GM23248 (cell line): Measurements from ENCODE around the gene STARD8. TPM values are rescaled to one million over a fixed set of nuclear protein-coding genes. Genes with fewer than 3 reads are reported as not detected.
A peak's percentile ranks its signal among the peaks of the same experiment; 100 is the strongest.

Experiments
- DNase-seq: peaks from one replicate; pipeline ENCODE4 v3.0.0-alpha.2; 2015
- H2AFZ ChIP-seq: fragments of 200-600 bp; sonication (generic); 2 replicates; pipeline ENCODE4 v1.6.1; 2016; ENCODE audit warnings: antibody characterized with exemption
- H3F3A ChIP-seq: fragments of 200-600 bp; sonication (generic); 2 replicates; pipeline ENCODE4 v1.6.1; 2016; ENCODE audit warnings: mild to moderate bottlenecking, antibody characterized with exemption, mixed run types; ENCODE audit not compliant: insufficient read depth
- H3K27ac ChIP-seq: fragments of 200-600 bp; sonication (generic); 2 replicates; pipeline ENCODE4 v1.5.1; 2016; ENCODE audit warnings: mild to moderate bottlenecking
- H3K27me3 ChIP-seq: fragments of 200-600 bp; sonication (generic); replicated peaks from 2 replicates; pipeline ENCODE4 v1.6.1; 2016; ENCODE audit warnings: mild to moderate bottlenecking; ENCODE audit not compliant: insufficient read depth
- H3K36me3 ChIP-seq: fragments of 200-600 bp; sonication (generic); 2 replicates; pipeline ENCODE4 v1.6.1; 2016; ENCODE audit warnings: low read depth, mild to moderate bottlenecking
- H3K4me1 ChIP-seq: fragments of 200-600 bp; sonication (generic); 2 replicates; pipeline ENCODE4 v1.6.1; 2016; ENCODE audit warnings: mild to moderate bottlenecking; ENCODE audit not compliant: insufficient read depth
- H3K4me2 ChIP-seq: fragments of 200-600 bp; sonication (generic); one replicate; pipeline ENCODE4 v1.6.1; 2016; ENCODE audit warnings: mild to moderate bottlenecking; ENCODE audit not compliant: unreplicated experiment
- H3K4me3 ChIP-seq: fragments of 200-600 bp; sonication (generic); 2 replicates; pipeline ENCODE4 v1.5.1; 2016; ENCODE audit warnings: mild to moderate bottlenecking
- H3K79me2 ChIP-seq: fragments of 200-600 bp; sonication (generic); 2 replicates; pipeline ENCODE4 v1.6.1; 2016; ENCODE audit warnings: mild to moderate bottlenecking; ENCODE audit not compliant: insufficient read depth
- H3K9ac ChIP-seq: fragments of 200-600 bp; sonication (generic); 2 replicates; pipeline ENCODE4 v1.6.1; 2016; ENCODE audit warnings: mild to moderate bottlenecking
- H3K9me2 ChIP-seq: fragments of 200-600 bp; sonication (generic); 2 replicates; pipeline ENCODE4 v1.6.1; 2016; ENCODE audit warnings: mixed run types, mild to moderate bottlenecking, moderate library complexity; ENCODE audit not compliant: insufficient read depth
- H3K9me3 ChIP-seq: fragments of 200-600 bp; sonication (generic); one replicate; pipeline ENCODE4 v1.6.1; 2017; ENCODE audit warnings: low read depth
- H4K20me1 ChIP-seq: fragments of 200-600 bp; sonication (generic); 2 replicates; pipeline ENCODE4 v1.6.0; 2016; ENCODE audit not compliant: insufficient read depth
- EZH2 ChIP-seq: fragments of 200-600 bp; sonication (generic); IDR thresholded peaks from 2 replicates; pipeline ENCODE4 v1.6.1; 2018; ENCODE audit warnings: antibody characterized with exemption, mild to moderate bottlenecking; ENCODE audit not compliant: insufficient read depth, poor library complexity, severe bottlenecking
- EZH2phosphoT487 ChIP-seq: fragments of 200-600 bp; sonication (generic); IDR thresholded peaks from 2 replicates; pipeline ENCODE4 v1.6.1; 2018; ENCODE audit warnings: antibody characterized with exemption, moderate library complexity, mild to moderate bottlenecking, low read depth; ENCODE audit not compliant: insufficient read depth
- WGBS, 2 experiments: methylation state at CpG; one replicate each; pipeline ENCODE4 v1.1.6; 2015 to 2017; ENCODE audit warnings: low lambda C conversion rate in 2 of 2, low coverage in 1 of 2; ENCODE audit errors: missing lambda C conversion rate in 2 of 2; 5-methylcytosine and 5-hydroxymethylcytosine counted together
- in situ Hi-C: fragments of 300-500 bp; cut with MboI; formaldehyde crosslinking; loops from 2 replicates; pipeline ENCODE4 v1.15.0; 2020
- polyA plus RNA-seq: library from polyadenylated mRNA; unstranded; fragments of >200 nt; fragmentation: Nextera tagmentation; extraction: Ambion mirVana; gene quantifications from 2 replicates; pipeline ENCODE4 v1.2.1, GENCODE V29; 2016
- total RNA-seq: library from RNA; depleted of rRNA; stranded (reverse); fragments of >200 nt; shearing (Covaris generic); gene quantifications from 2 replicates; pipeline ENCODE4 v1.2.3, GENCODE V29; 2014

The STARD8 gene
- total and polyA plus RNA-seq, 2 experiments from 2014 or later: 0.69 to 2.4 TPM

DNA sequence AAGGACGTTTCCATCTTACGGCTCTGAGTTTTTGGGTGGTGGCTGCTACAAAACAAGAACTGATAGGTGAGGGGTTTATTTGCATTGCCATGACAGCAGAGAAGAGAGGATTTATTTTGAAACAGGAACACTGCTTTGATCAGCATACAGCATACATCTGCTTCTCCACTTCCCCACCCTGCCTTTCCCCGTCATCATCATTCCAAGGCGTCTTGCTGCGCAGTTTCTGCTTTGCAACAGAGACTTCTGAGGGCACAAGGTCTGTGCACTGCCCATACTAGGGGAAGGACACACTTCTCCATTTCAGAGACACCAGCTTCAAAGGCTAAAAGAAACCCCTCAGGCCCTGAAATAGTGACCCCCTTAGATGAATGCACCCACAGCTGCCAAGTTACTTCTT, 19.1 kb downstream of the STARD8 start:
- in situ Hi-C loops: no loop called here
- Histone ChIP-seq H3K79me2 (no peaks in the 10 kb centered on the region), H3K4me2 (no peak overlapping the region), H3K9me3 (no peaks in the 10 kb centered on the region), H4K20me1 (no peaks in the 10 kb centered on the region), H3K27ac (no peak overlapping the region), H3K4me3 (no peak overlapping the region), H3K4me1 (peaks cover 11% of the 10 kb centered on the region), H3K27me3 (no peaks in the 10 kb centered on the region), H3K9me2 (no peaks in the 10 kb centered on the region), H3K36me3 (no peaks in the 10 kb centered on the region), H2AFZ (no peak overlapping the region), H3F3A (peaks cover 7% of the 10 kb centered on the region; the same call in 1 of the 2 replicates), H3K9ac (no peak overlapping the region)
- no peak for TF ChIP-seq EZH2
- no peak for TF ChIP-seq EZH2phosphoT487
- WGBS, 2 experiments: 80 to 85% methylated on average over 4 to 5 of the region's 5 CpGs
- no peak for DNase-seq

DNA sequence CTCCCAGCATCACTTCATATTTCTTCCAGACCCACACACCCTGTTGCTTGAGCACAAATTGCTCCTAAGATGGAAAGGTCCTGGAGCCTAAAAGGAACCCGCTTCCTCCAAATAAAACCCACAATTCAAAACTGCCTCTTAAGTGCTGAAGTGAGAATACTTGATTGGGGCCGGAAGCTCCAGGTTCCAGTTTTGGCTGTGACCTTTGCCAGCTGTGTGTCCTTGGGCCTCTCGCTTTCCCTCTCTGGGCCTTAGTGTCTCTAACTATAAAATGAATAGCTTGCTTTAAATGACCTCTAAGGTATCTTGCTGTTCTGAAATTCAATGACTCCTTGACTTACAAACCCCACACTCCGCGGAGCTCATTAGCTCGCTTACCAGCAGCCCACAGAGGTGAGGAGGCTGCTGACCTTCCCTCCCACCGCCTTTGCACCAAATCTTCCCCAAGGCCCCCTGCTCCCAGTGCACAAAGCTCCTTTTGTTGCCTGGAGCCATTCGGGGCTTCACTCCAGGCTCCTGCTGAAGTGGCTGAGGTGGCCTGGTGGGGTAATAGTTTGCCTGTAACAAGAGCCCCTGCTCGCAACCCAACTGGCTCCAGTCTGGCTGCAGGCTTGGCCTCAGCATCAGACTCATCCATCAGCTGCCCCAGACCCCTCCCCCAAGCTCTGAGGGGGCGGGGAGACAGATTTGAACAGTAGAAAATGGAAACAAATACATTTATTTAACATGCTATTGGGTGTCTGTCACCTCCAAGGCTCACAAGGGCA, 21.8 kb downstream of the STARD8 start:
- Histone ChIP-seq H3K36me3 (no peaks in the 10 kb centered on the region), H3K4me2 (no peak overlapping the region), H3K4me1 (peaks cover 11% of the 10 kb centered on the region), H2AFZ (no peak overlapping the region), H3K9me3 (no peaks in the 10 kb centered on the region), H3K9ac (no peak overlapping the region), H3K27ac (peak overlapping the region; percentile 48), H3K9me2 (no peaks in the 10 kb centered on the region), H3K4me3 (no peak overlapping the region), H4K20me1 (no peaks in the 10 kb centered on the region), H3K79me2 (no peaks in the 10 kb centered on the region), H3F3A (peaks cover 7% of the 10 kb centered on the region; the same call in 1 of the 2 replicates), H3K27me3 (no peaks in the 10 kb centered on the region)
- peak; percentile 51 for DNase-seq
- in situ Hi-C loops: no loop called here
- 68 to 73% methylated on average over 9 to 10 of the region's 10 CpGs for WGBS, 2 experiments
- TF ChIP-seq EZH2: no peak
- TF ChIP-seq EZH2phosphoT487: no peak

DNA sequence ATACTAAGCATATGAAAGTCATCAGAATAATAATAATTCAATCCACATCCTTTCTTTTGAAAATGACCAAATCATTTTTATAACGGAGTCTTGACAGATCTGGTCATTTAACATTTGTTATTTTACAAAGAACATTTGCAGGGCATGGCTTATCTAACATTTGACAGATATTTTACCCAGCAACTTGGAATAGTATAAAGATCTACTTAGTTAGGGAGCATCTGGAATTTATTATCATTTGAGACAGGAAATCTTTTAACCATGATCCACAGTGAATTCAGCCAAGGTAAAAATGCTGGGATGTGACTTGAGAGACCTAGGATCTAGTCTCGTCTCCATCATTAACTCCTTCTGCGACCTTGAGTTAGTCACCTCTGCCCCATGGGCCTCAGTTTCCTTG, 22.4 kb downstream of the STARD8 start:
- Histone ChIP-seq H2AFZ (no peak overlapping the region), H4K20me1 (no peaks in the 10 kb centered on the region), H3K9me3 (no peaks in the 10 kb centered on the region), H3K27me3 (no peaks in the 10 kb centered on the region), H3K36me3 (no peaks in the 10 kb centered on the region), H3K9ac (no peak overlapping the region), H3K4me3 (no peak overlapping the region), H3F3A (peaks cover 7% of the 10 kb centered on the region; the same call in 1 of the 2 replicates), H3K4me2 (no peak overlapping the region), H3K79me2 (no peaks in the 10 kb centered on the region), H3K4me1 (peaks cover 11% of the 10 kb centered on the region), H3K27ac (peak overlapping the region; percentile 48), H3K9me2 (no peaks in the 10 kb centered on the region)
- 26 to 31% methylated on average over 3 of the region's 3 CpGs for WGBS, 2 experiments
- TF ChIP-seq EZH2 (no peak), EZH2phosphoT487 (no peak)
- in situ Hi-C loops: no loop called here
- DNase-seq: peak; percentile 57

GRCh38 chrX:68671221-68671620, 23.8 kb downstream of the STARD8 start:
- no peaks in the 10 kb centered on the region for H3K36me3 ChIP-seq
- no peaks in the 10 kb centered on the region for H4K20me1 ChIP-seq
- H3K79me2 ChIP-seq: no peaks in the 10 kb centered on the region
- H3K4me3 ChIP-seq: no peak overlapping the region
- no peak overlapping the region for H3K27ac ChIP-seq
- H3K9ac ChIP-seq: no peak overlapping the region
- H3K27me3 ChIP-seq: no peaks in the 10 kb centered on the region
- H3K9me2 ChIP-seq: no peaks in the 10 kb centered on the region
- no peaks in the 10 kb centered on the region for H3K9me3 ChIP-seq
- no peak overlapping the region for H3K4me2 ChIP-seq
- H2AFZ ChIP-seq: no peak overlapping the region
- H3F3A ChIP-seq: peaks cover 7% of the 10 kb centered on the region; the same call in 1 of the 2 replicates
- in situ Hi-C loops: no loop called here
- H3K4me1 ChIP-seq: peaks cover 11% of the 10 kb centered on the region
- no peak for DNase-seq
- TF ChIP-seq EZH2: no peak
- no peak for TF ChIP-seq EZH2phosphoT487
